A673 (cell line): ENCODE results near the gene SMARCAL1. TPM values are rescaled to one million over a fixed set of nuclear protein-coding genes. Genes with fewer than 3 reads are reported as not detected.

Experiments used
- Bru-seq: library from RNA; stranded (reverse); fragments of 400-500 nt; gene quantifications from one replicate; lab custom pipeline; 2021; lab: Mats Ljungman, UMichigan
- BruChase-seq, 2 experiments: library from RNA; stranded (reverse); fragments of 400-500 nt; gene quantifications; one replicate each; lab custom pipeline; 2021; lab: Mats Ljungman, UMichigan
- BruUV-seq: library from RNA; stranded (reverse); fragments of 400-500 nt; replicated peaks from 2 replicates; lab custom pipeline; 2021; lab: Mats Ljungman, UMichigan
- CTCF ChIA-PET: fragments of 300-600 bp; sonication (Branson Sonifier 250); formaldehyde crosslinking; loops from one replicate; lab custom pipeline; 2022; ENCODE audit warnings: antibody characterized with exemption; lab: Charles Lee
- POLR2A ChIA-PET: fragments of 300-600 bp; sonication (Branson Sonifier 250); formaldehyde crosslinking; loops from one replicate; lab custom pipeline; 2022; ENCODE audit warnings: antibody characterized with exemption; ENCODE audit not compliant: low non-redundant PET; lab: Charles Lee
- DNase-seq: peaks from one replicate; pipeline ENCODE4 v3.0.0-alpha.2; 2015; ENCODE audit warnings: low spot score
- H3K27ac ChIP-seq: fragments of 200-600 bp; sonication (generic); 2 replicates; pipeline ENCODE4 v1.5.1; 2016; ENCODE audit warnings: mixed run types, low read depth, mild to moderate bottlenecking, mixed read lengths, antibody characterized with exemption, low read length; ENCODE audit not compliant: poor library complexity, severe bottlenecking
- H3K27me3 ChIP-seq: fragments of 200-600 bp; sonication (generic); replicated peaks from 2 replicates; pipeline ENCODE4 v1.6.1; 2017; ENCODE audit warnings: mixed run types, low read depth, mild to moderate bottlenecking, mixed read lengths, antibody characterized with exemption, low read length; ENCODE audit not compliant: insufficient read depth, poor library complexity
- H3K36me3 ChIP-seq: fragments of 200-600 bp; sonication (generic); 2 replicates; pipeline ENCODE4 v1.6.1; 2016; ENCODE audit warnings: mixed run types, mild to moderate bottlenecking, mixed read lengths, antibody characterized with exemption, low read length; ENCODE audit not compliant: insufficient read depth, poor library complexity, severe bottlenecking
- H3K4me1 ChIP-seq: fragments of 200-600 bp; sonication (generic); 2 replicates; pipeline ENCODE4 v1.6.1; 2017; ENCODE audit warnings: mixed run types, mild to moderate bottlenecking, mixed read lengths, antibody characterized with exemption, low read length; ENCODE audit not compliant: insufficient read depth, poor library complexity, severe bottlenecking
- H3K4me3 ChIP-seq: fragments of 200-600 bp; sonication (generic); 2 replicates; pipeline ENCODE4 v1.5.1; 2016; ENCODE audit warnings: low read depth, mixed run types, mild to moderate bottlenecking, mixed read lengths, low read length; ENCODE audit not compliant: poor library complexity, severe bottlenecking
- H3K9me3 ChIP-seq: fragments of 200-600 bp; sonication (generic); 2 replicates; pipeline ENCODE4 v1.6.1; 2016; ENCODE audit warnings: mixed run types, low read depth, mild to moderate bottlenecking, mixed read lengths, antibody characterized with exemption, low read length; ENCODE audit not compliant: poor library complexity, severe bottlenecking
- CTCF ChIP-seq: fragments of 300-800, 200-600 bp; sonication (generic); conservative IDR thresholded peaks from 2 replicates; pipeline ENCODE4 v1.5.1; 2017; ENCODE audit warnings: low read depth, mild to moderate bottlenecking, antibody characterized with exemption, low read length, moderate library complexity, mixed read lengths
- EZH2 ChIP-seq: fragments of 200-600 bp; sonication (generic); IDR thresholded peaks from 2 replicates; pipeline ENCODE4 v1.6.1; 2017; ENCODE audit warnings: borderline replicate concordance, low read depth, mild to moderate bottlenecking, mixed read lengths, antibody characterized with exemption, low read length; ENCODE audit not compliant: poor library complexity, severe bottlenecking
- intact Hi-C: fragments of 100-400 bp; cut with micrococcal nuclease; formaldehyde crosslinking; loops from one replicate; pipeline ENCODE4 v1.10.0; 2022; ENCODE audit not compliant: unreplicated experiment
- long read RNA-seq: library from polyadenylated mRNA; stranded (forward); transcript quantifications from one replicate; pipeline ENCODE4 v2.0.0, GENCODE V29; 2022
- total RNA-seq: library from RNA; stranded (reverse); gene quantifications from 2 replicates; pipeline ENCODE4 v1.2.3, GENCODE V29; 2021

SMARCAL1 gene
- total RNA-seq (20.7 and 21.4 TPM in 2 replicates), Bru-seq, nascent RNA (percentile 60 among the genes with signal in this experiment), BruChase-seq, experiment 1, labeled RNA remaining after a 2-hour chase (percentile 56 among the genes with signal in this experiment), BruChase-seq, experiment 2, labeled RNA remaining after a 6-hour chase (percentile 53 among the genes with signal in this experiment)
- long read RNA-seq, transcript SMARCAL1-202 (18 exons, 3,056 nt), result minor isoform, 13 of 62 reads
- long read RNA-seq, transcript SMARCAL1-201 (18 exons, 3,271 nt), result major isoform, 17 of 62 reads
- long read RNA-seq, partial matches to known transcripts, result 18 of 62 reads
- long read RNA-seq, other reads (novel, unspliced or antisense), result 13 of 62 reads

- BruUV-seq, result TSS peak; percentile 69
- intact Hi-C loops, result loop anchor here (1.0 kb wide), 1 partner anchor 80 kb away; no protein-coding TSS in a partner anchor
- peak within 1 kb of the TSS; percentile 97 for H3K27ac ChIP-seq
Measured at GRCh38 chr2:216412022-216412999, at the start of gene SMARCAL1. Gene SMARCAL1 (plus strand): TSS chr2:216412484. CDS start chr2:216414705, 2,221 bp downstream.

GRCh38 chr2:216362730-216363129 is 49.6 kb upstream of the SMARCAL1 start:
- POLR2A ChIA-PET, result no interaction called here
- TF ChIP-seq CTCF (no peak), EZH2 (no peak)

More at GRCh38 chr2:216412022-216412999, at the start of gene SMARCAL1:
- no peaks in the 10 kb centered on the region for H3K36me3 ChIP-seq
- no peak for TF ChIP-seq CTCF
- no peak for TF ChIP-seq EZH2
- H3K4me3 ChIP-seq, result peak within 1 kb of the TSS; percentile 78
- H3K27me3 ChIP-seq, result no peaks in the 10 kb centered on the region
- H3K9me3 ChIP-seq, result no peaks in the 10 kb centered on the region
- H3K4me1 ChIP-seq, result no peaks in the 10 kb centered on the region
- CTCF ChIA-PET, result no interaction called here
- POLR2A ChIA-PET, result no interaction called here
- peak; percentile 99 for DNase-seq

GRCh38 chr2:216363221-216363620 is 49.1 kb upstream of the SMARCAL1 start:
- H3K27me3 ChIP-seq, result no peaks in the 10 kb centered on the region
- H3K27ac ChIP-seq, result no peak overlapping the region
- BruUV-seq, result no TSS peak
- H3K9me3 ChIP-seq, result no peaks in the 10 kb centered on the region
- H3K4me3 ChIP-seq, result no peak overlapping the region
- no peak for TF ChIP-seq CTCF
- no peak for TF ChIP-seq EZH2
- no peak for DNase-seq
- intact Hi-C loops, result no loop called here
- CTCF ChIA-PET, result interaction anchor here (0.6 kb wide), 1 partner anchor 168 kb away, joined by 4 read pairs; no protein-coding TSS in a partner anchor
- peaks cover 34% of the 10 kb centered on the region for H3K4me1 ChIP-seq
- POLR2A ChIA-PET, result interaction anchor here (0.9 kb wide), 1 partner anchor 279 kb away, joined by 4 read pairs; no protein-coding TSS in a partner anchor
- H3K36me3 ChIP-seq, result no peaks in the 10 kb centered on the region

More at GRCh38 chr2:216362730-216363129, 49.6 kb upstream of the SMARCAL1 start:
- no TSS peak for BruUV-seq
- H3K27ac ChIP-seq, result no peak overlapping the region
- no peaks in the 10 kb centered on the region for H3K27me3 ChIP-seq
- H3K4me1 ChIP-seq, result peaks cover 29% of the 10 kb centered on the region
- intact Hi-C loops, result no loop called here
- no peaks in the 10 kb centered on the region for H3K36me3 ChIP-seq
- CTCF ChIA-PET, result interaction anchor here (0.6 kb wide), 1 partner anchor 168 kb away, joined by 4 read pairs; no protein-coding TSS in a partner anchor
- H3K4me3 ChIP-seq, result no peak overlapping the region
- DNase-seq, result peak; percentile 87
- H3K9me3 ChIP-seq, result no peaks in the 10 kb centered on the region
